ENCODE measurements around the gene STMN1. TPM values are rescaled to one million over a fixed set of nuclear protein-coding genes. Genes with fewer than 3 reads are reported as not detected.

Gene STMN1
- total RNA-seq, 2 experiments from 2014 or later = 25.2 to 25.6 TPM

DNA sequence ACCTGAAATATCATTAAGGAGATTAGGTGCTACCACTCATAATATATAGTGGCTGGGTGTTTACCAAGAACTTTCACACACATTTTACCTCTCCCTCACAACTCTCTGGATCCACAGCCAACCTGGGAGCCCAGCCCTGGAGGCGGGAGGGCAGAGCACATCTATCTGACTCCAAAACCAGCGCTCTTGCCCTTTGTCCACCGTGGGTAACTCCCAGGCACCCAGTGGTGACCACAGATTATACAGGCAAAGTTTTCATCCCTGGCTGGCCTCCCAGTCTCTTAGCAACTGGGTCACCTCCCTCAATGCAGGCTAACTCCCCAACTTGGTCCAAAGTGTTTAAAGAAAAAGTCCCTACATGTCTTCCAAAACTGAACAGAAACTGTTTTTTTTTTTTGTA, 33.1 kb downstream of the STMN1 start:
- TF ChIP-seq CTCF (IDR thresholded peaks at IDR 0.05) = no peak
- CTCF ChIA-PET = no interaction called here
- Mint-ChIP-seq H3K4me1 (ENCODE audit: low read depth) (peaks cover 10% of the 10 kb centered on the region), H3K27ac (no peak overlapping the region), H3K36me3 (ENCODE audit: low read depth) (no peaks in the 10 kb centered on the region), H3K9me3 (no peaks in the 10 kb centered on the region), H3K4me3 (peak overlapping the region; percentile 7), H3K27me3 (no peaks in the 10 kb centered on the region)
- no peaks in the 10 kb centered on the region for H3K36me3 ChIP-seq (ENCODE audit: insufficient read depth, low read length)
- peaks cover 17% of the 10 kb centered on the region for H3K4me1 ChIP-seq (ENCODE audit: insufficient read depth, low read length)
- POLR2A ChIA-PET = no interaction called here
- ATAC-seq (ENCODE audit: poor library complexity) (no peak), DNase-seq (no peak)
- H3K9me3 ChIP-seq (ENCODE audit: control insufficient read depth in 1 of 2, insufficient read depth in 1 of 2, low read length in 2 of 2) = no peaks in the 10 kb centered on the region
- H3K27ac ChIP-seq (ENCODE audit: low read depth in 1 of 2, low read length in 2 of 2) = no peak overlapping the region
- H3K27me3 ChIP-seq (ENCODE audit: control insufficient read depth in 1 of 2, insufficient read depth in 2 of 2, low read length in 2 of 2) = no peaks in the 10 kb centered on the region
- intact Hi-C loops (cut with DNase I, micrococcal nuclease) = no loop called here
- no peak overlapping the region for H3K4me3 ChIP-seq (ENCODE audit: low read length)

- CTCF ChIA-PET = no interaction called here
- Mint-ChIP-seq H3K9me3 (no peaks in the 10 kb centered on the region), H3K27ac (no peak overlapping the region), H3K27me3 (no peaks in the 10 kb centered on the region), H3K4me3 (peak overlapping the region; percentile 7), H3K4me1 (ENCODE audit: low read depth) (peaks cover 10% of the 10 kb centered on the region), H3K36me3 (ENCODE audit: low read depth) (no peaks in the 10 kb centered on the region)
- Histone ChIP-seq H3K9me3 (ENCODE audit: control insufficient read depth in 1 of 2, insufficient read depth in 1 of 2, low read length in 2 of 2) (no peaks in the 10 kb centered on the region), H3K4me1 (ENCODE audit: insufficient read depth, low read length) (peaks cover 17% of the 10 kb centered on the region), H3K4me3 (ENCODE audit: low read length) (no peak overlapping the region), H3K36me3 (ENCODE audit: insufficient read depth, low read length) (no peaks in the 10 kb centered on the region), H3K27ac (ENCODE audit: low read depth in 1 of 2, low read length in 2 of 2) (no peak overlapping the region), H3K27me3 (ENCODE audit: control insufficient read depth in 1 of 2, insufficient read depth in 2 of 2, low read length in 2 of 2) (no peaks in the 10 kb centered on the region)
- ATAC-seq (ENCODE audit: poor library complexity) (no peak), DNase-seq (no peak)
- intact Hi-C loops (cut with DNase I, micrococcal nuclease) = no loop called here
- no peak for TF ChIP-seq CTCF (IDR thresholded peaks at IDR 0.05)
- POLR2A ChIA-PET = no interaction called here
Measured at GRCh38 chr1:25872713-25873112, 33.5 kb downstream of the STMN1 start.

DNA sequence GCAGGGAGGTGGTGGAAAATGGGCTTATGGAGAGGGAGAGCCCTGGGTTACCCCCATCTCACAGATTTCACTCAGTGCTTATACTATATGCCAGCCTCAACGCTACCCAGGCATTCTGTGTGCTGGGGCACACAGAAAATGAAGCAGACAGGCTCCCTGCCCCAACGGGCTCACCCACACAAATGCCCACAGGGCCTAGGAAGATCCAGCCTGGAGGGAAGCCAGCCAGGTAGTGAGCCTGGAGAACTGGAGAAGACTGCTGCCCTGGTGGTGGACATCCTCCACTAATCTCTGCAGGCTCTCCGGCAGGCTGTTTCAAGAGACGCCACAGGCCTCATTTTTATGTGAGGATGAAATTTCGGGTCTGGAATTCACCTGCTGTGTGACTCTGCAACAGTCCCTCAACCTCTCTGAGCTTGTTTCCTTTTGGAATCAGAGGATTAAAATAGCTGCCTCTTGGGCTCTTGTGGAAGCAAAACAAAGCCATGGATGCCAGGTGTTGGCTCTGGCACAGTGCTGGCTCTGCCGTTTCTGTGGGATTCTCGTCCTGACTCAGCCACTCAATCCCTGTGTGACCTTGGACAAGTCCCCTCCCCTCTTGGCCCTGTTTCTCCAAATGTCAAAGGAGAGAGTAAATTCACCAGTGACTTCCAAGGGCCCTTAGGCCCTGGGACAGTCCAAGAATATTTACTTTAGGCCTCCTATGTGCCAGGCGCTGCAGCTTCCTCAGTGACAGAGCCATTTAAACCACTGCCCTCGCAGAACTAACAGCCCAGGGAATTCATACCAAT, 34.3 kb downstream of the STMN1 start:
- ChIA-PET CTCF (no interaction called here), POLR2A (no interaction called here)

More for the DNA sequence above, 34.3 kb downstream of the STMN1 start:
- no peaks in the 10 kb centered on the region for H3K36me3 ChIP-seq (ENCODE audit: insufficient read depth, low read length)
- DNase-seq (no peak), ATAC-seq (ENCODE audit: poor library complexity) (no peak)
- H3K27ac ChIP-seq (ENCODE audit: low read depth in 1 of 2, low read length in 2 of 2) = no peak overlapping the region
- no peaks in the 10 kb centered on the region for H3K27me3 Mint-ChIP-seq
- peaks cover 17% of the 10 kb centered on the region for H3K4me1 ChIP-seq (ENCODE audit: insufficient read depth, low read length)
- no peak for TF ChIP-seq CTCF (IDR thresholded peaks at IDR 0.05)
- no peaks in the 10 kb centered on the region for H3K36me3 Mint-ChIP-seq (ENCODE audit: low read depth)
- H3K4me3 Mint-ChIP-seq = no peak overlapping the region
- no peaks in the 10 kb centered on the region for H3K9me3 Mint-ChIP-seq
- H3K9me3 ChIP-seq (ENCODE audit: control insufficient read depth in 1 of 2, insufficient read depth in 1 of 2, low read length in 2 of 2) = no peaks in the 10 kb centered on the region
- intact Hi-C loops (cut with DNase I, micrococcal nuclease) = loop anchor here in 1 of 2 experiments (1.0 kb wide), 1 partner anchor 96 kb away; no protein-coding TSS in a partner anchor
- H3K27ac Mint-ChIP-seq = no peak overlapping the region
- no peaks in the 10 kb centered on the region for H3K27me3 ChIP-seq (ENCODE audit: control insufficient read depth in 1 of 2, insufficient read depth in 2 of 2, low read length in 2 of 2)
- peaks cover 10% of the 10 kb centered on the region for H3K4me1 Mint-ChIP-seq (ENCODE audit: low read depth)
- no peak overlapping the region for H3K4me3 ChIP-seq (ENCODE audit: low read length)

Data from CD4-positive, alpha-beta T cell (primary cell).